CD4-positive, alpha-beta T cell treated with Interferon gamma for 1 hour (primary cell): ENCODE data around the gene LIPA.
A peak's percentile ranks its signal among the peaks of the same experiment; 100 is the strongest.
"Not testable (repeated sequence)": the region's sequence is repeated elsewhere in the genome, so short reads cannot be mapped to it uniquely, and the experiment has no call there.

ENCODE experiments used
- DNase-seq: peaks from one replicate; pipeline ENCODE4 v3.0.0-alpha.2; 2020

The LIPA gene

DNA sequence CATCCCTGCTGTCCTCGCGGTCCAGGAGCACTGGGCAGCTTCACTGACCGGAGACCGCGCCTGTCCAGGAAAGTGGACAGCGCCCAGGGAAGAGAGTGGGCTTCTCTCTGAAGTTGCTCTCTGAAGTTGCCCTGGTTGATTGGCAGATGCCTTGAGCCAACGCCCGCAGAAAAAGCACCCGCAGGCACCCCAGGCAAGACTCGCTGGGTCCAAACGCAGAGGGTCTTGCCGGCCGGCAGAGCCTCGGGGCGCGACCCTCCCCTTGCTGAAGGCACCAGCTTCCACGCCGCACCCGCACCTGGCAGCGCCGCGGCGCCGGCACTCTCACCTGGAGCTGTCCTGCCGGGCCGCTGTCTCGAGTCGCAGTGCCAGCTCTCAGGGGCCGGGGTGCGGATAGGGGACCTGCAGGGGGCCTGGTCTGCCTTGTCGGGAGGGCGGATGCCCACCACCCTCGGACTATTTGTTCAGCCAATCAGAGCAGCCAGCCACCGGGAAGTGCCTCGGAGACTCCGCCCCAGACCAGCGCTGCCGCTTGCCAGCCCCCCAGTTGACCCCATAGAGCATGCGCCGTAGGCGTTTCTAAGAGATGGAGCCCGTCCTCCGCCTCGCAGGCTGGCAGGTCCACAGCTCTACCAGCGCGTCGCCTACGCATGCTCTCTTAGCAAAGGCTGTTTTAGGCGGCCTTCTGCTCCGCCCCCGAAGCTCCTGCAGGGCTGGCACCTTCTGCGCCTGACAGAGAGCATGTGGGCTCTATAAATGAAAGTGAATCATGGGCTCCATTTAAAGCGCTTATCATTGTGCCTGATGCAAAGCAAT lies at the start of gene LIPA:
TSS of gene LIPA (minus strand) at position 367 of the 816 bp plus-strand sequence. CDS start 4,127 bp downstream, outside the sequence.
- DNase-seq = peak; percentile 98

DNA sequence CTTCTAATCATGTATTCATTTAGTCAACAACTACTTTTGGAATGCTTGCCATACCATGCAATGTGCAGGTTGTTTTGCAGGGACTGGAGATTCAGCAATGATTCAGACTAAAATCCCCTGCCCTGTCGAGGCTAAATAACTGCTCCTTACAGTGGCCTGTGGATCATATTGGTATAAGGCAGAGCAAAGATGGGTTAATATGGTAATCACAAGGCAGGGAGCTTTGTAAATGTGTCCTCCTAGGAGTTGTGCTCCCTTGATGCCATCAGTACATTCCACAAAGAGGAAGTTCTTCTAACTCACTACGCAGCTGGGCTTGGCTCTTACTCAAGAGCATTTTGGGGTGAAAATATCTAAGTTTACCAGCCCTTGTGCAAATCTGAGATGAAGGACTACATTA lies 49.7 kb upstream of the LIPA start:
- DNase-seq = peak; percentile 20

DNA sequence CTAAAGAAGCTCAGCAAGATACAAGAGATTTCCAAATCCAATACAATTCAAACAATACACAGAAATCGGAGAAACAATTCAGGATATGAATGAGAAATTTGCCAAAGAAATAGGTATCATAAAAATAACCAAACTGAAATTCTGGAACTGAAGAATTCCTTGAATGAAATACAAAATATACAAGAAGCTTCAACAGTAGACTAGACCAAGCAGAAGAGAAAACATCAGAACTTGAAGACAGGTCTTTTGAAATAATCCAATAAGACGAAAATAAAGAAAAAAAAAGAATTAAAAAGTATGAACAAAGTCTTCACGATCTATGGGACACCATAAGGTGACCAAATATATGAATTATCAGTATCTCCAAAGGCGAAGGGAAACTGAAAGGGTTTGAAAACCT lies 47.5 kb upstream of the LIPA start:
- no peak for DNase-seq

DNA sequence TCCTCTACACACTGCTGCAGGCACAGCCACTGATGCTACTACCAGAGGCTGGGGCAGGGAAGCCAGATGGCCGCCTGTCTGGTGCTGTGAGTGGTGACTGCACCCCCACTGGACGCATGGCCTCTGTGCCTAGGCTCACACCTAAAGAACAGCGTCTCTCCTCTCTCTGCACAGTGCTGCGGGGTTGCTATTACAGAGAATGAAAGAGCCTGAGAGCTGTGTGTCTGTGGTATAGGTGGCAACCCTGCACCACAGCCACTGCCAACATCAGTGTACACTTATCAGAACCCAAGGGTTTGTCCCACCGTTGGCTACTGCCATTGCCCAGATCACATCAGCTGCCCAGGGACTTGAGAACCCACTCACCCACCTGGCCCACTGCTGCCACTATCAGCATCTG lies 46.2 kb upstream of the LIPA start:
- DNase-seq = no peak

DNA sequence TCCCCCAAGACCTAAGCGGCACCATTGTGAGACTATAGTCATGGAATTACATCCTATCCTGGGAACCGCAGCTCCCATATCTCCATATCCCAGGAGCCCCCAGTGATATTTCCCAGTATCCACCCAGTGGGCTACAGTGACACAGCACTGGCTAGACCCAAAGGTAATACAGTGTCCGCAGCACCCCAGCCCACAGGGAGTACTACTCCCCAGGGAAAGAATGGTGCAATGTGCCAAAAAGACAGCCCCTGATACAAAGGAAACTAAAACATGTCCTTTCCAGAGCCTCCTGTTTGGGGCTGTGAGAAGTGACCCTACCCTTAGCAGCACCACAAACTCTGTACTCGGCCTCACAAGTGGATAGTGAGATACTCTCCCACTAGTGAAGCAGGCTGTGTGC lies 45.8 kb upstream of the LIPA start:
- no peak for DNase-seq

DNA sequence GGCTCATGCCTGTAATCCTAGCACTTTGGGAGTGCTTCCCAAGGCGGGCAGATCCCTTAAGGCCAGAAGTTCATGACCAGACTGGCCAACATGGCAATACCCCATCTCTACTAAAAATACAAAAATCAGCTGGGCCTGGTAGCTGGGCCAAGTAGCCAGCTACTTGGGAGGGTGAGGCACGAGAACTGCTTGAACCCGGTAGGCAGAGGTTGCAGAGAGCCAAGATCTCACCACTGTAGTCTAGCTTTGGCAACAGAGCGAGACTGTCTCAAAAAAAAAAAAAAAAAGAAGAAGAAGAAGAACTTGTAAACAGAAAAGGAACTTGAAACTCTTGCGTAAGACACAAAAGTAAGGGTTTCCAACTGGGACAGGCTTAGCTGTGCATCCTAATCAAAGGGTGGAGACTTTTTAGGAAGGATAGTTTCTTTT lies 44.7 kb upstream of the LIPA start:
- no peak for DNase-seq

DNA sequence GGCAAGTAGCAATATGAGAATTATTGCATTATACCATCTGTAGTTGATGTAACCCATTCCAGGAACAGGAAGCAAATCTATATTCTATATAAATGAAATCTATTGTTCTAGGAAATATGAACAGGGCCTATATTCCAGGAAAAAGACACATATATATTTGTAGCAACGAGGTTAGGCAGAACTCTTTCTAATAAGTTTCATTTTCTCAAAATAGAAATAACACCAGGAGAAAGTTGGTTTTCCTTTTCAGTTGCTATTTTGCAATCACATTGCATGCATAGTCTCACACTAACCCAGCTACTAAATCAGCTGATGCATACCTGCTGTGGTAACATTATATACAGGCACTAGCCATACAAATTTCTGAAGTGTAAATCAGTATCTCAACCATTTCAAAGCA lies 44.0 kb upstream of the LIPA start:
- DNase-seq = no peak

DNA sequence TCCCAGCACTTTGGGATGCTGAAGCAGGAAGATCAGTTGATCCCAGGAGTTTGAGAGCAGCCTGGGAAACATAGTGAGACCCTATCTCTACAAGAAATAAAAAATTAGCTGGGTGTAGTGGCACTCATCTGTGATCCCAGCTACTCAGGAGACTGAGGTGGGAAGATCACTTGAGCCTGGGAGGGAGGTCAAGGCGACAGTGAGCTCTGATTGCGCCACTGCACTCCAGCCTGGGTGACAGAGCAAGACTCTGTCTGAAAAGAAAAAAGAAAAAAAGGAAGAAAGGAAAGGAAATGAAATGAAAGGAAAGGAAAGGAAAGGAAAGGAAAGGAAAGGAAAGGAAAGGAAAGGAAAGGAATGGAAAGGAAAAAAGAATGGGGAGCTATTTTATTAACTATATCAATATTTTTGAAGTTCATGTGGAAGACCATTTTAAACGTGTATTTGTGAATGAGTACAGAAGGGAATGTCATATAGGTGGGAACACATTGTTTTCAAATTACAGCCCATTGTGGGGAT lies 43.2 kb upstream of the LIPA start:
- no peak for DNase-seq

DNA sequence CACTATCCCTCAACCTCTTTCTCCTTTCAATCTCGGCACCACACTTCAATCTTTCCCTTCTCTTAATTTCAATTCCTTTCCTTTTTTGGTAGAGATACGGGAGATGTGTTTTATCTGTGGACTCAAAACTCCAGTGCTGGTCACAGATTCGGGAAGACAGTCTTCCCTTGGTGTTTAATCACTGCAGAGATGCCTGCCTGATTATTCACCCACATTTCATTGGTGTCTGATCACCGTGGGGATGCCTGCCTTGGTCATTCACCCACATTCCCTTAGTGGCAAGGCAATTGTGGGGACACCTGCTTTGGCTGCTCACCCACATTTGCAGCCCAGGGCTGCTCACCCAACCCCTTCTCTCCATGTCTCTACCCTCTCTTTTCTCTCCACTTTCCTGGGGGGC lies 33.7 kb upstream of the LIPA start:
- DNase-seq = not testable (repeated sequence)

DNA sequence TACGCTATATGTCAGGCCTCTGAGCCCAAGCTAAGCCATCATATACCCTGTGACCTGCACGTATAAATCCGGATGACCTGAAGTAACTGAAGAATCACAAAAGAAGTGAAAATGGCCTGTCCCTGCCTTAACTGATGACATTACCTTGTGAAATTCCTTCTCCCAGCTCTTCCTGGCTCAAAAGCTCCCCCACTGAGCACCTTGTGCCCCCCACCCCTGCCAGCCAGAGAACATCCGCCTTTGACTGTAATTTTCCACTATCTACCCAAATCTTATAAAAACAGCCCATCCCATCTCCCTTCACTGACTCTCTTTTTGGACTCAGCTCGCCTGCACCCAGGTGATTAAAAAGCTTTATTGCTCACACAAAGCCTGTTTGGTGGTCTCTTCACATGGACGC lies 33.1 kb upstream of the LIPA start:
- DNase-seq = not testable (repeated sequence)

DNA sequence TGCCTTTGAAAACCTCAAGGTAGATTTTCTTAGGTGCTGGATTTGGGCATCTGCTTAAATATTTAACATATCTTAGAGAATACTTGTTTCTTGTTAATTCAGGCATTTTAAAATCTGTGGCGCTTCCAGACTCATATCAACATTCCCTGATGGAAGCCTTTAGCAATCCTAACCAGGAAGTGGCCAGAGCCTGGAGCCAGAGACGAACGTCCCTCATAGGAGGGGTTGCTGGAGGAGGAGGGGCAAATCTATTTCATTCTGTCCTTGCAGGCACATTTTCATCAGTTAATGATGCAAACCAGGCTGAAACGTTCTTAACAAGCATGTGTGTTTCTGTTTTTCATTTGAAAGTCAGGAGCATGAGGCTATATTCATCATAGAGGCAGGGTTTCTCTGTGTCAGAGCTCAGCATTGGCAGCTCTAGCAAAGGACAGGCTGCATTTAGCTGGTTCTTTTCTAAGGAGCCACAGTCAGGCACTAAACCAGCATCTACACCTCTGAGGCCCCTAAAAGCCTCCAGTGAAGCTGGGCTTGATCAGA lies 32.4 kb upstream of the LIPA start:
- no peak for DNase-seq

DNA sequence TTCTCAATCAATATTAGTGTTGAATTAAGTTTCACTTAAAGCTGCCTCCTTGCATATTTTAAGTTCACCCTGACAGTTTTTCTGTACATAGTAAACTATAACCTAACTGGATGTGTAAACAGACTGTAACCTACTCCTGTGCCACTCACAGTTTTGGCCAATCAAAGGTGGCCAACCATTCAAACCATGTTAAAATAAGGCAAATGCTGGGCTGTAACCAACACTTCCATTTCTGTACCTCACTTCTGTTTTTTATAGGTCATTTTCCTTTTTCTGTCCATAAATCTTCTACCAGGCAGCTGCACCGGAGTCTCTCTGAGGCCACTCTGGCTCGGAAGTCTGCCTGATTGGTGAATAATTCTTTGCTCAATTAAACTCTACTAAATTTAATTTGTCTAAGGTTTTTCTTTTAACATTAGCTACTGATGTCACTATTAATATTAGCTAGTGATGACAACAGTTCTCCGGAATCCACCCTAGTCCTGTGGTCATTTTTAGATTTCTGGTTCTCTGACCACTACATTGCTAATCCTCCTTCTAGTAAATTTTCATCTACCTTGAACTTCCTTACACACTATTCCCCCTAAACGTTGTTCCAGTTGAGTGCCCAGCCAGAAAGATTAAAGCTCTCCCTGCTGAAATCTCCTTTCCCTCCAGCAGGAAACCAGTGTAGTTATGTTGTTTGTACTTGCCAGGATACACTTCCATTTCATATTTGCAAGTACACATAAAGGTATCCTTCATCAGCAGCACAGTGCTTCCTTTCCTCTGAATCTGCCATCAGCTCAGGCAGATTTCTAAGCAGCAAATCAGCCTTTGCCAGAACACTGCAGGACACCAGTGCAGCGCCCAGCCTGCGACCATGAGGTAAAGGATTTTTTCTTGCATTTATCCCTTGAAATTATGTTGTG lies 31.7 kb upstream of the LIPA start:
- DNase-seq = no peak

DNA sequence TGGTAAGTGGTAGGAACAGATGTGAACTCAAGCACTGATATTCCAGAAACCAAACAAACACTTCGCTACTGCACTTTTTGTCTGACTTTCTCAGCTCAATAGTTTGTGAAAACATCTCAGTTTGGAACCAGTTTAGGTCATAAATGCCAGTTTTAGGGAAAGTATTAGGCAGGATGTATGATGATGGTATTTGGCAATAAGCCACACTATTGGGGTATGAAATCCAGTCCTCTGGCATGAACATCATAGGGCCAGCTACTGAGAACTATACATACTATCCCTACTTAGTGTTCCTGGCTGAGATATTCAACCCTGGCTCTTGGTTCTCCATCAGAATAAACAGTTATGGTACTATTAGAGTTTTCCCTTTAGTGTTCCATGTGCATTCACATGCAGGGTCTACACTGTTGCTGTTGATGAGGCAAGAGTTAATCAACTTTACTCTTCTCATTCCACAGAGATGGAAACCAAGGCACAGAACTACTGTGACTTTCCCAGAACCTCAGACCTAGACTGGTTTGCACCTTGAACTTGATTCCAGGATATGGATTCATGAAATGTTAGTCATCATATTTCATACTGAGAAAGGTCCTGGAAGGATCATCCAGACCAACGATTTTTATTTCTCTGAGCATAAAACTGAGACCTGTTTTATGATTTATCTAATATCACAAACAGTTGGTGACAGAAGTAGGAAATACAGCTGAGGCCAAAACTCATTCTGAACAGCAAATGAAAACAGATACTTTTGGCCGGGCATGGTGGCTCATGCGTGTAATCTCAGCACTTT lies 30.2 kb upstream of the LIPA start:
- DNase-seq = no peak

DNA sequence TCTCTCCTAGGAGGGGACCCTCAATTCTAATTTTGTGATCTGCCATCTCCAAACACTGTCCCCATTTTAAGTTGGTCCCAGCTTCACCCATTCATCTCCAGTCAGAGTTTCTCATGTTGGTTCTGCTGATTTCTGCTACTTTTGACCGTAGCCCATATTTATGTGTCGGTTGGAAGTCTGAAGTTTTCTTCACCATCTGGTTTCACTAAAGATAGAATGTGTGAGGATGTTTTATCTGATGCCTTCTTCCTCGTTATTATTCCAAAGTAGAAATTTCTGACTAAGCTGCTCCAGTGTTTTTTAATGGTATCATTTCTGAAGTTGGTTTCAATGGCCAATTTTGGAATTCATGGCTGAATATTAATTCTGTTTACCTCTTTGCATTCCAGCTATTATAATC lies 28.9 kb upstream of the LIPA start:
- DNase-seq = no peak

DNA sequence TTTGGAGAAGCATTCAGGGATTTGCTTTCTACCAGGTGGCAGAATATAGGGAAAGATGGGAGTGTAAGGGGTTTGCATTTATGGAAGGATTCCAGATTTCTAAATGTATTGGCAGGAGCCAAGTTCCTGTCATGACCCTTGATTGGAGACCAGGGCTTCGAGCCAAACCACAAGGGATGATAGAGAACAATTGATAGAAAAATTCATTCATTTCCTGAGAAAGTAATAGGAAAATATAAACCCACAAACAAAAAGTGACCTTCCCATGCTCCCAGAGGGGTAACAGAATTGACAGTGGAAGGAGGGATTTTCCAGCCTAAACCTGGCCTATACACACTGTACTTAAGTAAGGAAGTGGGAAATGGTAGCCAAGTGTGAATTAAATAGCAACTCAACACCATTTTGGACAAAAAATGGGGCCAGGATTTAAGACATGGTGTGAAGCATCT lies 27.9 kb upstream of the LIPA start:
- DNase-seq = no peak

DNA sequence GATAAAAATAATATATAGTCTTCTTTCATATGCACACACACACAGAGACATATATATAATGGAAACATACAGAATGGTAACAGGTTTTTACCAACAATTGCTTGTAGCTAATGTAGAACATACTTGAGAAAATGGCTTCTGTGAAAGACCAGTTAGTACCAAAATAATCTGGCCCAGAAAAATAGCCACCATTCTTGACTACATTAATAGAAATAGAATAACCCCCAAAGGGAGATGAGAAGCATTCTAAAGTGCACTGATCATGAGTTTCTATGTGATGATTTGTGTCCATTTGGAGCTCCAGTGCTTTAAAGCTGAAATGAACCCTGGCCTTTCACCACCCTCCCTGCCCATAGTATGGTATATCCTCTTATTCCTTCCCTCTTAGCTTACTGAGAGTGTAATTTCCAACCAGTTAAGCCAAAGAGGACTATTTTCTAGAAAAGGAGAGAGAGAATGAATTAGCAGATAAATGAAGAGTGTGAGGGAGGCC lies 27.4 kb upstream of the LIPA start:
- DNase-seq = no peak

DNA sequence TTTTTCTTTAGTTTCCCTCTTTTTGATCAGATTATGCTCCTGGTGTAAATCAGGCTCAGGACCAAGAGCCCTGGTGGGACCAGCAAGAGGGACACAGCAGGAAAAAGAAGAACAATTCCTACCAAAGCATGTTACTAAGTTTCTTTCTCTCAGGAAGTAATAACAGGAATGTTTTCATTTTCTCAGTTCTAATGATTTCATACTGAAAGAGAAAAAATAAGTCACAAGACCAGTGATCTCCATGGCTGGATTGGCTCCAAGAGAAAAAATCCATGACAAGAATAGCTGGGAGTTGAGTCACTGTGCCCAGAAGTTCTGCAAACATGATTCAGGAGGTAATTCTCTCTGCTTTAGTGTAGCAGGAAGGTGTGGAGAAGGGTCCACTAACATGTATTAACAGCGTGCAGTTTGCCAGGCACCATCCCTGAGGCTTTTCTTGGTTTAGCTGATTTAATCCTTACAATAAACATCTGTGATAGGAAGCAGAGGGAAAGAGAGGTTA lies 26.5 kb upstream of the LIPA start:
- no peak for DNase-seq

DNA sequence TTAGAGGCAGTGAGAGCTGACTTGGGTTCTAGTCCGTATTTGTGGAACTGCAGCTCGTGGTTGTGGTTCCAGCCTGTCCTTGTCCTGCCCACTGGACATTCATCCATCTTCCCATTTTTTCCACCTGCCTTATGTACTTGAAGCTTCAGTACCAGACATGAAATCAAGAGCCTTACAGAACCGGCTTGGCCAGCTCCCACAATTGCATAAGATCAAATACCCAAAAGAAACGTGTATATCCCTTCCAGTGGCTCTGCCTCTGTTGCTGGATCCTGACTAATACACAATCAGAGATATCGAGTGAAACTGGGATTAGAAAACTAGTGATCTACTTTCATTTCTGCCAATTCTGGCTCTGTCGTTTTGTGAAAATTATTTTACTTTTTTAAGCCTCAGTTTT lies 23.8 kb upstream of the LIPA start:
- DNase-seq = no peak

DNA sequence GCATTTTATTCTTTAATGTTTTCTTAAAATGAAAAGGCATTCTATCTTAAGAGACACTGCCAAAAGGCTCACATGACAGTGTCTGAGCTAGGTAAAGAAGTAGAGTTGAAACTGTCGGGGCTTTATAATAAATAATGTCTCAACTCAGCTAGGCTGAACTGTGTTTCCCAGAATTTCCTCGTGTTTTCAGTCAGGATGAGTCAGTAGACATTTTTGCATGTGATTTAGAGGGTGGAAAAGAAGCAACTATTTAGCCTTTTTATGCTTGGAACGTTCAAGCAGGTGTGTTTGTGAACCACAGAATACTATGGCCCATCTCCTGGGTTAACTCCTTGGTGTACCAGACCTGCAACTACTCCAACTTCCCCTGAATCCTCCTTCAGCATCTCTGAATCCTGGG lies 23.4 kb upstream of the LIPA start:
- DNase-seq = no peak

DNA sequence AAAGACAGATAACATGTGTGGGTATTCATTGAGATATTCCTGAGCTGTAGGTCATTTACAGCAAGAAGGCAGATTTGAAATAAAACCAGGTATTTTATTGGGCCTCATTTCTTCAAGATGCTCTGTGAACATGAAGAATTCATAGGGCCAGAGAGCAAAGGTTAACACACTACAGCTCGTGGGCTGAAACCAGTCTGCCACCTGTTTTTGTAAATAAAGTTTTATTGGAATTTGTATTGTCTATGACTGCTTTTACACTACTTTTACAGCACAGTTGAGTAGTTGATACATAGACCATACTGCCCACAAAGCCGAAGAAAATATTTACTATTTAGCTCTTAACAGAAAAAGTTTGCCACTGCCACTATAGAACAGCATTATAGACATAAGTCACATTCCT lies 22.1 kb upstream of the LIPA start:
- no peak for DNase-seq

DNA sequence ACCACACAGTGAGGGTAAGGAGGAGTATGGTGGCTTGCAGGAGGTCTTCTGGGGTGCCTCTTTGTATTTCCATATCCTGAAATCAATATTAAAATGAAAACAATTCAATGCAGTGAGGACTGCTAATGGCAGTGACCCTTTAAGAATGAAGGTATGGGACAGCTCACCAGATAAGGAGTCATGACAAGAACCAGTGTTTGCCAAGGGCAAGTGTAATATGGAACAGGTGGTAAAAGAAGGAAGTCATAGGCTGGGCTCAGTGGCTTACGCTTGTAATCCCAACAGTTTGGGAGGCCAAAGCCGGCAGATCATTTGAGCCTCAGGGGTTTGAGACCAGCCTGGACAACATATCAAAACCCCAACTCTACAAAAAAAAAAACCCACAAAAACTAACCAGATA lies 20.0 kb upstream of the LIPA start:
- no peak for DNase-seq

DNA sequence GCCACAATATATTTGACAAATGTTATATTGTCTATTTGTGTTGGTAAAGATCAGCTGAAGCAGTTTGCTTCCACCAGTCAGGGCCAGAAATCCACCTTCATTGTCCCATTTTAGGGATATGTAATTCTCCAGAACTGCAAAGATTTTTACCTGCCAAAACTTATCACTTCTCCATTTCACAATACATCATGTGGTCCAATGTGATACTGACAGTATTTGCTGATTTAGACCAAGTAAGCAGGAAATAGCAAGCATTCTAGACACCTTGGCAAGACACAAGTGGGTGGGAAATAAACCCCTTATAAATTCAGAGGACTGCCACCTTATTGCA lies 18.5 kb upstream of the LIPA start:
- no peak for DNase-seq
